Measurements from ENCODE around the gene KRTAP3-3.

DNA sequence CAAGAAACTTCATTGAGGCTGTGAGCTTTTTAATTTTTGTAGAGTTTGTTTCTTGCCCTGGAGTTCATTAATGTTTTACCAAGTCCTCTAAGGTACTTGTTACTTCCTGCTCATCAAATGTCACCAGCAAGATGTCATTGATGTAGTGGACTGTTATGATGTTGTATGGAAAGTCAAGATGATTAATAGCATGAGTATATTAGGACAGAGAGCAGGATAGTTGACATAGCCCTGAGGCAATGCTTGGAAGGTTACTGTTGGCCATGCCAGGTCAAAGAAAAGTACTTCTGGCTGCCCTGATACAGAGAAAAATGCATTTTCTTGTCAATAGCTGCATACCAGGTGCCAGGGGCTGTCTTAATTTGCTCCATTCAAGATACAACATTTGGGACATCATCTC lies 26.4 kb upstream of the KRTAP3-3 start:
- TF ChIP-seq POLR2A (IDR thresholded peaks at IDR 0.05; ENCODE audit: low read length) (no peak), GATA1 (IDR thresholded peaks at IDR 0.05; ENCODE audit: low read depth, low read length) (no peak)

Data from erythroblast (primary cell).